ENCODE results near the gene AKT2. TPM values are rescaled to one million over a fixed set of nuclear protein-coding genes. Genes with fewer than 3 reads are reported as not detected.

The AKT2 gene
- total RNA-seq, 1 donor = 109 TPM

DNA sequence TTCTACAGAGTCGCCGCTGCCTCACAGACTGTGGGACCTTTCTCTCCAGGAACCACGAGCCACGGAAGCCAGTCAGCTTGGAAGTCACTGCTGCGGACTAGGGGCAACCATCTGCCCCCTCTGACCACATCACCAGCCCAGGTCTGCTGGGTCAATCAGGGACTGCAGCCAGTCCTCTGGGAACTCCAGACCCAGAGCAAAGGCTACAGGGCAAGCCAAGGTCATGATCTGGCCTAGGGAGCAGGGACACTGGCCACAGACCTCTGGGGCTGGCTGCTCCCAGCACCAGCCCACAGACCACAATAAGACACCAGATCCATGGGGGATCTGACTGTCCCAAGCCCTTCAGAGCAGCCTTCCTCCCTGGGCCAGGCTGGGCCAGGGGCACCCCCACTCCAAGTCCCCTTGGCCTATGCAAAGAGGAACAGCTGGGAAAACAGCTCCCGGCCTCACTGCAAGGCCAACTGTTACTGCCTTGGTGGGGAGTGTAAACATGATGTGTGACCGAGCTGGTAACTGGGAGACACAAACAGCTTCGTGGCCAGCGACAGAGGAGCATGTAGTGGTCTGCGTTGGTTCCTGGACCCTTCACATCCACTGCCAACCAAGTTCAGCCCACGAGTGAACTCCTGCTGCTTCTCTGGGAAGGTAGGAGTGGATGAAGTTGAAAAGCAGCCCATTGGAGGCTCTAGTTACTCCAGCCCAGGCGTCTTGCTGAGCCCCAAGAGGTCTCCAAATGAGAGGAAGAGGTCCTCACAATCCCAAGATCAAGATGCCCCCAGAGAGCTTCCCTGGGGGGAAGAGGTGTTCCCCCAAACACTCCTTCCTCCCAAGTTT lies 1.5 kb downstream of the AKT2 start:
- no peaks in the 10 kb centered on the region for H3K9me3 ChIP-seq (ENCODE audit: low read depth, low read length)
- H3K4me1 ChIP-seq (ENCODE audit: insufficient read depth, low read length) = peaks cover 64% of the 10 kb centered on the region
- H3K4me3 ChIP-seq (ENCODE audit: low read length) = peak overlapping the region; percentile 62
- no peaks in the 10 kb centered on the region for H3K27me3 ChIP-seq (ENCODE audit: insufficient read depth, low read length)

DNA sequence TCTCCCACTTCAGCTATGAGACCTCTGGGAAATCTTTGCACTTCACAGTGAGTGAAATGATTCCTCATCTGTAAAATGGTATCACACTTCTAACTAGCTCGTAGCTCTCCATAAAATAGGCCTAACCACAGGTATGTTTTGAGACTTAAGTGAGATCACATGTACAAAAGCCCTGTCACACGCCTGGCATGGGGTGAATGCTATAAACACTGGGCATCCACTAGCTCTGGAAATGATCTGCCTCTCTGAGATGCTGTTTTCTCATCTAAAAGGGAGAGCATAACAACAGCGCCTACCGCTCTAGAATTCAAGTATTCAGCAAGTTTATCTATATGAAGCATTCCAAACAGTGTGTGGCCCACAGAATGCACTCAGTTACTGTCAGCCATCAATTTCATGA lies 2.2 kb downstream of the AKT2 start:
- Histone ChIP-seq H3K4me3 (ENCODE audit: low read length) (no peak overlapping the region), H3K4me1 (ENCODE audit: insufficient read depth, low read length) (peaks cover 66% of the 10 kb centered on the region)

GRCh38 chr19:40282209-40282580 lies 3.0 kb downstream of the AKT2 start:
- Histone ChIP-seq H3K9me3 (ENCODE audit: low read depth, low read length) (no peaks in the 10 kb centered on the region), H3K4me1 (ENCODE audit: insufficient read depth, low read length) (peaks cover 66% of the 10 kb centered on the region), H3K27me3 (ENCODE audit: insufficient read depth, low read length) (no peaks in the 10 kb centered on the region)

More for the DNA sequence above, 2.2 kb downstream of the AKT2 start:
- H3K9me3 ChIP-seq (ENCODE audit: low read depth, low read length) = no peaks in the 10 kb centered on the region
- no peaks in the 10 kb centered on the region for H3K27me3 ChIP-seq (ENCODE audit: insufficient read depth, low read length)

GRCh38 chr19:40281381-40282208 lies 3.5 kb downstream of the AKT2 start:
- no peaks in the 10 kb centered on the region for H3K9me3 ChIP-seq (ENCODE audit: low read depth, low read length)
- no peak overlapping the region for H3K4me3 ChIP-seq (ENCODE audit: low read length)
- H3K27me3 ChIP-seq (ENCODE audit: insufficient read depth, low read length) = no peaks in the 10 kb centered on the region
- H3K4me1 ChIP-seq (ENCODE audit: insufficient read depth, low read length) = peaks cover 66% of the 10 kb centered on the region

More at GRCh38 chr19:40282209-40282580, 3.0 kb downstream of the AKT2 start:
- H3K4me3 ChIP-seq (ENCODE audit: low read length) = no peak overlapping the region

DNA sequence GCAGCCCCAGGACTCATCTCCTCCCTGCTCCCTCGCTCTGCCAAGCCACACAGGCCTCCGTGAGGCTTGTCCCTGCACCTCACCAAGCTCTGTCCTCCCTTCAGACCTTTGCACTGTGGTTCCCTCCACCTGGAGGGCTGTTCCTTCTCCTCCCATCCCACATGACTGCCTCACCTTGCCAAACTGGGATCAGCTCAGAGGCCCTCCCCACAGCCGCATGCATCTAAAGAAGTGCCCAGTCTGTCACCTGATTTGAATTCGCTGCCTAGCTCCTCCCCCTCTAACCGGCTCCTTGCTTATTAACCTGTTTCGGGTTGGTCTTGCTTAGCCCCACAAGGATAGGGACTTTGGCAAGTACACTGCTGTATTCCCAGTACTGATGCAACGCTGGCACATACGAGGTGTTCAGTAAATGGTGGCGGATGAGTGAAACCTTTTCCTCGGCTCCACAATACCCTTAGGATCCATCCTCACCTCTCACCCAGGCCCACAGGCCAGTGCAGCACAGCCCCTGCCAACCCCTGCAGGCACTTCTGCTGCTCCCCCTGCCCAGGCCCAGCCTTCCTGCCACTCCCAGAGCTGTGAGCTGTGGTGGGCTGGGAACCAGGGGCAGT lies 4.4 kb downstream of the AKT2 start:
- no peaks in the 10 kb centered on the region for H3K27me3 ChIP-seq (ENCODE audit: insufficient read depth, low read length)
- no peak overlapping the region for H3K4me3 ChIP-seq (ENCODE audit: low read length)
- H3K4me1 ChIP-seq (ENCODE audit: insufficient read depth, low read length) = peaks cover 58% of the 10 kb centered on the region
- H3K9me3 ChIP-seq (ENCODE audit: low read depth, low read length) = no peaks in the 10 kb centered on the region

DNA sequence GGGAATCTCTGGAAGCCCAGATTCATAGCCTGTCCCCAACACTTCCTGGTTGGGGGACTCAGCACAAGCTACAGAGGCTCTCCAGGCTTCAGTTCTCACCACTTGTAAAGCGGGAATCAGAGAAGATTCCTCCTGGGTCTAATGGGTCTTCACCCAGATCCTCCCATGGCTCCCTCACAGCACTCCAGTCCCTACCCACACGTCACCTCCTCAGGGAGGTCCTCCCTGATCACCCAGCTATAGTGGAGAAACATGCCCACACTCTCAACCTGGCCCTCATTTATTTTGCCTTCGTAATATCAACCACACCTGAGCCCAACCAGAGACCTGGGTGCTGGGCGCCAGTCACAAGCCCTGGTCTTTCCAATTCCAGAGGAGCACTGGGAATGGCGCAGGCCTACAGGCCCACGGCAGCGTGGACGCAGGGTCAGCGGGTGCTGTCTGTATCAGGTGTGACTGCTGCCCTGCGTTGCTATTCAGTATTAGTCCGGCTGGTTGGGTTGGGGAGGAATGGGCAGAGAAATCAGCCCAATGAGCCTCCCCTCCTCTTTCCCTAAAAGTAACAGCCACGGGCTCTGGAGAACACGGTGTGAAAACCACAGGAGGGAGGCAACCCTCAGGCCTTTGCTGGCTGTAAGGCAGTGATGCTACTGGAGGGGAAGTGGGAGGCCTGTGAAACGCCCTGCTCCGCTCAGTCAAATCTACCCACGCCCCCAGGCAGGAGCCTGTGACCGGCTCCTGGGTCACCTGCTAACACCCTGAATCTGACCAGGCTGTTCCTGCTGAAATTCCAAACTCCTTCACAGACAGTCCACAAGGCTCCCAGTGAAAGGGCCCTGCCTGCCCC lies 5.2 kb downstream of the AKT2 start:
- Histone ChIP-seq H3K9me3 (ENCODE audit: low read depth, low read length) (no peaks in the 10 kb centered on the region), H3K27me3 (ENCODE audit: insufficient read depth, low read length) (no peaks in the 10 kb centered on the region), H3K4me3 (ENCODE audit: low read length) (no peak overlapping the region), H3K4me1 (ENCODE audit: insufficient read depth, low read length) (peaks cover 61% of the 10 kb centered on the region)

DNA sequence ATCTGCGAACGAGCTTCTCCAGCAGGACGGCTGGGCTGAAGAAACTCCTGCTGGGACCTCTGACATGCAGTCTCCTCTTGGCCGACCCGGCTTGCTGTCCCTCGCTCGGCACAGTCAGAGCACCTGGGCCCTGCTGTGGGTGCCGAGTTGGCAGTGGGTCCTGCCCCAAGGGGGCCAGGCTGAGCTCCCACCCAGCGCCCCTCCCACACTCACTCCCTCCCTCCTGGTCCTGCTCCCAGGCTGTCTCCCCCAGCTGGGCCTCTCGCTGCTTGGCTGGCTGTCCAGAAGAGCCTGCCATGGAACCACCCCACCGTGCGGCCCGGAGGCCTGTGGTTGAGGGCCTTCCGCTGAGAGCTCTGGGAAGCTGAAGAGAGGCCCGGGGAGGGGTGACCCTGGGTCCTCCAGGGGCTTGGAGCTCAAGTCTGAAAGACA lies 6.0 kb downstream of the AKT2 start:
- Histone ChIP-seq H3K4me1 (ENCODE audit: insufficient read depth, low read length) (peaks cover 65% of the 10 kb centered on the region), H3K4me3 (ENCODE audit: low read length) (no peak overlapping the region), H3K9me3 (ENCODE audit: low read depth, low read length) (no peaks in the 10 kb centered on the region), H3K27me3 (ENCODE audit: insufficient read depth, low read length) (no peaks in the 10 kb centered on the region)

- H3K27me3 ChIP-seq (ENCODE audit: insufficient read depth, low read length) = no peaks in the 10 kb centered on the region
- H3K4me1 ChIP-seq (ENCODE audit: insufficient read depth, low read length) = peaks cover 61% of the 10 kb centered on the region
- H3K9me3 ChIP-seq (ENCODE audit: low read depth, low read length) = no peaks in the 10 kb centered on the region
- H3K4me3 ChIP-seq (ENCODE audit: low read length) = no peak overlapping the region
Observed at GRCh38 chr19:40278361-40279035, 6.6 kb downstream of the AKT2 start.

- H3K4me3 ChIP-seq (ENCODE audit: low read length) = no peak overlapping the region
Observed at GRCh38 chr19:40277356-40278059, 7.6 kb downstream of the AKT2 start.

GRCh38 chr19:40274585-40275544 lies 10.3 kb downstream of the AKT2 start:
- Histone ChIP-seq H3K4me1 (ENCODE audit: insufficient read depth, low read length) (peaks cover 39% of the 10 kb centered on the region), H3K4me3 (ENCODE audit: low read length) (no peak overlapping the region), H3K27me3 (ENCODE audit: insufficient read depth, low read length) (no peaks in the 10 kb centered on the region), H3K9me3 (ENCODE audit: low read depth, low read length) (no peaks in the 10 kb centered on the region)

More at GRCh38 chr19:40277356-40278059, 7.6 kb downstream of the AKT2 start:
- Histone ChIP-seq H3K4me1 (ENCODE audit: insufficient read depth, low read length) (peaks cover 51% of the 10 kb centered on the region), H3K9me3 (ENCODE audit: low read depth, low read length) (no peaks in the 10 kb centered on the region), H3K27me3 (ENCODE audit: insufficient read depth, low read length) (no peaks in the 10 kb centered on the region)

- H3K4me1 ChIP-seq (ENCODE audit: insufficient read depth, low read length) = peaks cover 27% of the 10 kb centered on the region
- H3K4me3 ChIP-seq (ENCODE audit: low read length) = no peak overlapping the region
- H3K9me3 ChIP-seq (ENCODE audit: low read depth, low read length) = no peaks in the 10 kb centered on the region
- H3K27me3 ChIP-seq (ENCODE audit: insufficient read depth, low read length) = no peaks in the 10 kb centered on the region
Observed at GRCh38 chr19:40273469-40274360, 11.4 kb downstream of the AKT2 start.

DNA sequence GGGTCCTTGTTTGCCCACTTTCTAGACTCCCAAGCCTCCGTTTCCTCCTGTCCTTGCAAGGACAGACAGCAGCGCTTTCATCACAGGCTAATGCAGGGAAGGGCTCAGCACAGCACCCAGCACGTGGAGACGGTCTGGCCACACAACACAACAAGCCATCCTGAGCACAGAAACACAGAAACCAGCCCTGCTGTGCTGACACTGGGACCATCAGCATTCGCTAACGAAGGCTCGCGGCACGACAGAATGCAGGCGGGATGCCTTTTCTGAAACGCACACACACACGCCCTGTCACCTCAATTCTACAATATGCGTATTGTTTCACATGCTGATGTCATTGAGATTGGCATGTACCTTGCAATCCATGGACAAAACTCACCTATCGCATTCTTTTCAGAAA lies 12.9 kb downstream of the AKT2 start:
- Histone ChIP-seq H3K4me3 (ENCODE audit: low read length) (no peak overlapping the region), H3K9me3 (ENCODE audit: low read depth, low read length) (no peaks in the 10 kb centered on the region), H3K4me1 (ENCODE audit: insufficient read depth, low read length) (peaks cover 24% of the 10 kb centered on the region), H3K27me3 (ENCODE audit: insufficient read depth, low read length) (no peaks in the 10 kb centered on the region)

Measured in mononuclear cell (primary cell).